ENCODE results near the gene STK32B.

Gene STK32B

GRCh38 chr4:5361968-5362367, 310.7 kb downstream of the STK32B start:
- DNase-seq (ENCODE audit: low read depth, low spot score): peak; percentile 50

- DNase-seq (ENCODE audit: low read depth, low spot score): no peak
These were observed 313.1 kb downstream of the STK32B start for GRCh38 chr4:5364406-5364805.

GRCh38 chr4:5365071-5366008, 314.1 kb downstream of the STK32B start:
- peak; percentile 83 for DNase-seq (ENCODE audit: low read depth, low spot score)

- DNase-seq (ENCODE audit: low read depth, low spot score): no peak
These were observed 314.7 kb downstream of the STK32B start for GRCh38 chr4:5366009-5366386.

- DNase-seq (ENCODE audit: low read depth, low spot score): no peak
These were observed 315.1 kb downstream of the STK32B start for GRCh38 chr4:5366421-5366820.

- DNase-seq (ENCODE audit: low read depth, low spot score): no peak
These were observed 317.1 kb downstream of the STK32B start for GRCh38 chr4:5368426-5368825.

- peak; percentile 47 for DNase-seq (ENCODE audit: low read depth, low spot score)
These were observed 319.0 kb downstream of the STK32B start for GRCh38 chr4:5370286-5370685.

- DNase-seq (ENCODE audit: low read depth, low spot score): peak; percentile 78
These were observed 320.3 kb downstream of the STK32B start for GRCh38 chr4:5371415-5372190.

GRCh38 chr4:5372198-5372597, 320.9 kb downstream of the STK32B start:
- no peak for DNase-seq (ENCODE audit: low read depth, low spot score)

GRCh38 chr4:5373327-5373726, 322.0 kb downstream of the STK32B start:
- DNase-seq (ENCODE audit: low read depth, low spot score): no peak

GRCh38 chr4:5374592-5374991, 323.3 kb downstream of the STK32B start:
- no peak for DNase-seq (ENCODE audit: low read depth, low spot score)

- DNase-seq (ENCODE audit: low read depth, low spot score): no peak
These were observed 323.7 kb downstream of the STK32B start for GRCh38 chr4:5374994-5375393.

- no peak for DNase-seq (ENCODE audit: low read depth, low spot score)
These were observed 324.7 kb downstream of the STK32B start for GRCh38 chr4:5376015-5376414.

GRCh38 chr4:5378002-5378401, 326.7 kb downstream of the STK32B start:
- peak; percentile 13 for DNase-seq (ENCODE audit: low read depth, low spot score)

GRCh38 chr4:5379895-5380294, 328.6 kb downstream of the STK32B start:
- DNase-seq (ENCODE audit: low read depth, low spot score): no peak

- DNase-seq (ENCODE audit: low read depth, low spot score): peak; percentile 27
These were observed 330.7 kb downstream of the STK32B start for GRCh38 chr4:5381961-5382441.

- no peak for DNase-seq (ENCODE audit: low read depth, low spot score)
These were observed 332.1 kb downstream of the STK32B start for GRCh38 chr4:5383191-5383980.

- no peak for DNase-seq (ENCODE audit: low read depth, low spot score)
These were observed 334.5 kb downstream of the STK32B start for GRCh38 chr4:5385741-5386311.

GRCh38 chr4:5386921-5387320, 335.6 kb downstream of the STK32B start:
- DNase-seq (ENCODE audit: low read depth, low spot score): no peak

- no peak for DNase-seq (ENCODE audit: low read depth, low spot score)
These were observed 336.2 kb downstream of the STK32B start for GRCh38 chr4:5387457-5387856.

GRCh38 chr4:5389756-5390310, 338.6 kb downstream of the STK32B start:
- DNase-seq (ENCODE audit: low read depth, low spot score): no peak
